HepG2 (cell line): ENCODE results near the gene KIAA0408. TPM values are rescaled to one million over a fixed set of nuclear protein-coding genes. Genes with fewer than 3 reads are reported as not detected.

ENCODE experiments used
- ATAC-seq: fragments of 200-7000 bp; cut with Tn5 transposase; 3 replicates; pipeline ENCODE4 v1.9.1; 2020; ENCODE audit warnings: mild to moderate bottlenecking, moderate library complexity
- BruUV-seq: library from RNA; stranded (reverse); fragments of 400-500 nt; replicated peaks from 2 replicates; lab custom pipeline; 2021; lab: Mats Ljungman, UMichigan
- CTCF ChIA-PET: fragments of 300-600 bp; formaldehyde crosslinking; extraction: SDS; loops from one replicate; lab custom pipeline; 2021; ENCODE audit warnings: low total read pairs, inconsistent platforms, low intra/inter-chr PET ratio; lab: Yijun Ruan, JAX
- POLR2A ChIA-PET: fragments of 350-600 bp; sonication (Branson Sonifier 250); formaldehyde crosslinking; loops from one replicate; lab custom pipeline; 2020; ENCODE audit warnings: antibody characterized with exemption, inconsistent platforms; lab: Yijun Ruan, JAX
- DNase-seq: peaks from one replicate; pipeline ENCODE4 v3.0.0-alpha.2; 2015; ENCODE audit warnings: low spot score
- FAIRE-seq: peaks from 3 replicates; lab custom pipeline; 2011; peaks lifted over from hg19 to GRCh38; lab: Jason Lieb, UNC
- H2AFZ ChIP-seq: one replicate; pipeline ENCODE4 v1.6.1; 2011; ENCODE audit warnings: low read length, inconsistent platforms
- H3K27ac ChIP-seq: fragments of 300-600 bp; 3 replicates; pipeline ENCODE4 v1.8.0; 2011; ENCODE audit warnings: mixed run types, mild to moderate bottlenecking, mixed read lengths, low read length, inconsistent platforms; ENCODE audit not compliant: insufficient read depth; ENCODE audit errors: extremely low read length
- H3K27me3 ChIP-seq, 2 experiments: fragments of 200-600 bp in 1 of 2; 2 replicates in 1 of 2; 3 replicates in 1 of 2; pipeline versions ENCODE4 v1.6.0 to v1.8.0; 2011; ENCODE audit warnings: low read length in 2 of 2, mild to moderate bottlenecking in 2 of 2, moderate library complexity in 2 of 2, inconsistent platforms in 1 of 2; ENCODE audit not compliant: insufficient read depth in 2 of 2, control insufficient read depth in 1 of 2
- H3K36me3 ChIP-seq, 2 experiments: fragments of 200-600 bp in 1 of 2; replicated peaks in 1 of 2; 2 replicates in 1 of 2; 3 replicates in 1 of 2; pipeline versions ENCODE4 v1.5.1 to v1.8.0; 2011; ENCODE audit warnings: low read length in 2 of 2, inconsistent platforms in 1 of 2; ENCODE audit not compliant: insufficient read depth in 2 of 2, control insufficient read depth in 1 of 2
- H3K4me1 ChIP-seq: 2 replicates; pipeline ENCODE4 v1.5.1; 2012; ENCODE audit warnings: low read length, inconsistent platforms; ENCODE audit not compliant: insufficient read depth
- H3K4me2 ChIP-seq: 2 replicates; pipeline ENCODE4 v1.6.0; 2011; ENCODE audit warnings: low read depth, low read length, inconsistent platforms
- H3K4me3 ChIP-seq, 3 experiments: fragments of 200-600 bp in 1 of 3; sonication (generic), shearing (Covaris generic) in 1 of 3; replicated peaks in 1 of 3; 2 replicates each; pipeline ENCODE4 v1.5.1; 2011 to 2016; ENCODE audit warnings: low read length in 3 of 3, inconsistent platforms in 2 of 3, low read depth in 2 of 3, mild to moderate bottlenecking in 2 of 3, control low read depth in 1 of 3, mixed read lengths in 1 of 3; ENCODE audit not compliant: insufficient read depth in 1 of 3
- H3K79me2 ChIP-seq: one replicate; pipeline ENCODE4 v1.6.1; 2011; ENCODE audit warnings: low read length, inconsistent platforms; ENCODE audit not compliant: insufficient read depth
- H3K9ac ChIP-seq: 2 replicates; pipeline ENCODE4 v1.6.0; 2011; ENCODE audit warnings: mild to moderate bottlenecking, low read depth, low read length, inconsistent platforms; ENCODE audit not compliant: insufficient read depth
- H3K9me3 ChIP-seq: 2 replicates; pipeline ENCODE4 v1.5.1; 2012; ENCODE audit warnings: mild to moderate bottlenecking, low read length
- H4K20me1 ChIP-seq: 2 replicates; pipeline ENCODE4 v1.6.0; 2011; ENCODE audit warnings: inconsistent platforms, mild to moderate bottlenecking, low read length, moderate library complexity; ENCODE audit not compliant: insufficient read depth
- ATAD3A ChIP-seq: sonication (generic); formaldehyde crosslinking; IDR thresholded peaks from 2 replicates; pipeline ENCODE4 v1.4.0; 2020; ENCODE audit warnings: missing genetic modification reagents
- HMGA1 ChIP-seq: sonication (generic); formaldehyde crosslinking; conservative IDR thresholded peaks from 2 replicates; pipeline ENCODE4 v1.4.0; 2020; ENCODE audit warnings: missing genetic modification reagents
- MXD4 ChIP-seq: IDR thresholded peaks from 2 replicates; pipeline ENCODE4 v1.6.1; 2016; ENCODE audit warnings: mild to moderate bottlenecking, missing biosample characterization, missing genetic modification reagents
- POGZ ChIP-seq: sonication (generic); formaldehyde crosslinking; IDR thresholded peaks from 2 replicates; pipeline ENCODE4 v1.4.0; 2020; ENCODE audit warnings: mild to moderate bottlenecking, missing genetic modification reagents
- PTBP1 ChIP-seq: fragments of 200-400 bp; formaldehyde crosslinking; IDR thresholded peaks from 2 replicates; pipeline ENCODE4 v1.6.1; 2018; ENCODE audit warnings: low read length, low read depth; ENCODE audit not compliant: poor library complexity, severe bottlenecking
- SKIL ChIP-seq: sonication (generic); formaldehyde crosslinking; IDR thresholded peaks from 2 replicates; pipeline ENCODE4 v1.8.0; 2022; ENCODE audit warnings: missing genetic modification reagents, mild to moderate bottlenecking, moderate library complexity, borderline replicate concordance
- SMARCE1 ChIP-seq: fragments of 450-650 bp; IDR thresholded peaks from 2 replicates; pipeline ENCODE4 v1.6.1; 2017; ENCODE audit warnings: borderline replicate concordance
- TEAD2 ChIP-seq: sonication (generic); formaldehyde crosslinking; IDR thresholded peaks from 2 replicates; pipeline ENCODE4 v1.9.0; 2021; ENCODE audit warnings: missing genetic modification reagents
- ZNF292 ChIP-seq: sonication (generic); formaldehyde crosslinking; IDR thresholded peaks from 2 replicates; pipeline ENCODE4 v1.8.1; 2022; ENCODE audit warnings: mild to moderate bottlenecking, low read depth, missing genetic modification reagents, borderline replicate concordance
- ZNF704 ChIP-seq: sonication (generic); formaldehyde crosslinking; IDR thresholded peaks from 2 replicates; pipeline ENCODE4 v1.8.1; 2023; ENCODE audit warnings: mild to moderate bottlenecking, inconsistent platforms, moderate library complexity, missing genetic modification reagents, borderline replicate concordance
- WGBS: methylation state at CpG from one replicate; pipeline ENCODE4 v1.1.6; 2017; ENCODE audit warnings: low lambda C conversion rate; 5-methylcytosine and 5-hydroxymethylcytosine counted together
- in situ Hi-C: cut with HindIII; loops from 2 replicates; pipeline ENCODE4 v1.10.0; 2017; ENCODE audit warnings: low pct_unique_long_range_greater_than_20kb; ENCODE audit not compliant: extremely low pct_ligation_motif_present
- intact Hi-C: fragments of 100-400 bp; cut with micrococcal nuclease; formaldehyde crosslinking; loops from one replicate; pipeline ENCODE4 v1.10.0; 2022; ENCODE audit not compliant: unreplicated experiment
- polyA plus RNA-seq, 8 experiments: library from polyadenylated mRNA; depleted of rRNA in 3 of 8; stranded (reverse) in 7 of 8; unstranded in 1 of 8; fragments of >200 nt; fragmentation: Illumina TruSeq in 4 of 8; extraction: Trizol in 4 of 8; gene quantifications; 2 replicates each; pipeline versions ENCODE4 v1.2.1 to v1.2.3, GENCODE V29; 2011 to 2016; ENCODE audit warnings: low read depth in 4 of 8, missing spikeins in 1 of 8, mixed read lengths in 1 of 8; ENCODE audit not compliant: insufficient read depth in 1 of 8
- total RNA-seq, 5 experiments: library from RNA; depleted of rRNA; stranded (reverse); fragments of >200 nt; fragmentation: Illumina TruSeq; extraction: Trizol; gene quantifications; 2 replicates each; pipeline ENCODE4 v1.2.3, GENCODE V29; 2016; ENCODE audit warnings: low read depth in 1 of 5
- TF ChIP-seq, protein P1 (sequence below): sonication (generic); formaldehyde crosslinking; IDR thresholded peaks from 2 replicates; pipeline ENCODE4 v1.8.0; 2022; ENCODE audit warnings: mild to moderate bottlenecking, missing genetic modification reagents; ENCODE audit not compliant: insufficient replicate concordance
- TF ChIP-seq, protein P2 (sequence below): sonication (generic); formaldehyde crosslinking; IDR thresholded peaks from 2 replicates; pipeline ENCODE4 v1.4.0; 2020; ENCODE audit warnings: missing genetic modification reagents

Gene KIAA0408
- total and polyA plus RNA-seq, 2 of the 13 experiments (the other 11 are each of a cell fraction or from before 2014, with no cell fraction given) = not detected

GRCh38 chr6:127462376-127462775 is 3.2 kb upstream of the KIAA0408 start (continued):
- no peak for TF ChIP-seq HMGA1 (CRISPR knock-in tag)
- TF ChIP-seq TEAD2 = no peak
- TF ChIP-seq, protein P1, sequence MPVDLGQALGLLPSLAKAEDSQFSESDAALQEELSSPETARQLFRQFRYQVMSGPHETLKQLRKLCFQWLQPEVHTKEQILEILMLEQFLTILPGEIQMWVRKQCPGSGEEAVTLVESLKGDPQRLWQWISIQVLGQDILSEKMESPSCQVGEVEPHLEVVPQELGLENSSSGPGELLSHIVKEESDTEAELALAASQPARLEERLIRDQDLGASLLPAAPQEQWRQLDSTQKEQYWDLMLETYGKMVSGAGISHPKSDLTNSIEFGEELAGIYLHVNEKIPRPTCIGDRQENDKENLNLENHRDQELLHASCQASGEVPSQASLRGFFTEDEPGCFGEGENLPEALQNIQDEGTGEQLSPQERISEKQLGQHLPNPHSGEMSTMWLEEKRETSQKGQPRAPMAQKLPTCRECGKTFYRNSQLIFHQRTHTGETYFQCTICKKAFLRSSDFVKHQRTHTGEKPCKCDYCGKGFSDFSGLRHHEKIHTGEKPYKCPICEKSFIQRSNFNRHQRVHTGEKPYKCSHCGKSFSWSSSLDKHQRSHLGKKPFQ (CRISPR knock-in tag) = no peak

DNA sequence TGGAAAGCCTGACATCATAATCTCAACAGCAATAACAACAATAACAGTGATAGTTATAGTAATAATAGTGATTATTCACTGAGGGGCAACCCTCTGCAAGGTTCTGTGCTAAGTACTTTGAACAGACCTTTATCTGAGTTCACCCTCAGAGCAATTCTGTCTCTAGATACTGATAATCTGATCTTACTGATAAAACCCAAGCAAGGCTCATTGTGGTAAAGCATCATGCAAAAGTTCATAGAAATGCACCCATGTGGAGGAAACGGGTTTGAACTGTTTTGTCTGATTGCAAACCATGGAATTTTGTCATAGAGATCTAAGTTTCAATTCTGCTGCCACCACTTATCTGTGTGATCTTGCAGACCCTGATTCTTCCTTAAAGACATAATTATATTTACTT is 1.3 kb upstream of the KIAA0408 start:
- in situ Hi-C loops = loop anchor here (5.0 kb wide), 1 partner anchor 82 kb away; no protein-coding TSS in a partner anchor
- Histone ChIP-seq H4K20me1 (no peaks in the 10 kb centered on the region), H3K27me3 (no peaks in the 10 kb centered on the region), H3K36me3 (no peaks in the 10 kb centered on the region), H3K79me2 (no peaks in the 10 kb centered on the region), H3K4me2 (no peak overlapping the region), H3K4me3 (no peak overlapping the region), H3K9me3 (no peaks in the 10 kb centered on the region), H3K27ac (no peak overlapping the region), H3K4me1 (peaks cover 7% of the 10 kb centered on the region), H2AFZ (no peak overlapping the region), H3K9ac (no peak overlapping the region)
- CTCF ChIA-PET = no interaction called here
- 0% methylated on average over 1 of the region's 1 CpG for WGBS
- no peak for DNase-seq
- ATAC-seq = no peak
- intact Hi-C loops = loop anchor here (10.0 kb wide), 1 partner anchor 1274 kb away; no protein-coding TSS in a partner anchor
- FAIRE-seq = no peak
- POLR2A ChIA-PET = no interaction called here
- TF ChIP-seq SKIL (CRISPR knock-in tag) (no peak), ZNF292 (no peak), POGZ (CRISPR knock-in tag) (no peak), ATAD3A (CRISPR knock-in tag) (no peak), ZNF704 (no peak), SMARCE1 (no peak), PTBP1 (no peak), MXD4 (CRISPR knock-in tag) (no peak)
- TF ChIP-seq, protein P2, sequence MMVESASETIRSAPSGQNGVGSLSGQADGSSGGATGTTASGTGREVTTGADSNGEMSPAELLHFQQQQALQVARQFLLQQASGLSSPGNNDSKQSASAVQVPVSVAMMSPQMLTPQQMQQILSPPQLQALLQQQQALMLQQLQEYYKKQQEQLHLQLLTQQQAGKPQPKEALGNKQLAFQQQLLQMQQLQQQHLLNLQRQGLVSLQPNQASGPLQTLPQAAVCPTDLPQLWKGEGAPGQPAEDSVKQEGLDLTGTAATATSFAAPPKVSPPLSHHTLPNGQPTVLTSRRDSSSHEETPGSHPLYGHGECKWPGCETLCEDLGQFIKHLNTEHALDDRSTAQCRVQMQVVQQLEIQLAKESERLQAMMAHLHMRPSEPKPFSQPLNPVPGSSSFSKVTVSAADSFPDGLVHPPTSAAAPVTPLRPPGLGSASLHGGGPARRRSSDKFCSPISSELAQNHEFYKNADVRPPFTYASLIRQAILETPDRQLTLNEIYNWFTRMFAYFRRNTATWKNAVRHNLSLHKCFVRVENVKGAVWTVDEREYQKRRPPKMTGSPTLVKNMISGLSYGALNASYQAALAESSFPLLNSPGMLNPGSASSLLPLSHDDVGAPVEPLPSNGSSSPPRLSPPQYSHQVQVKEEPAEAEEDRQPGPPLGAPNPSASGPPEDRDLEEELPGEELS = no peak
- BruUV-seq = no TSS peak
